Activated naive CD4-positive, alpha-beta T cell treated with Interleukin-2 at 50 U/mL for 16 hours (primary cell): Measurements from ENCODE around the gene NRF1.
A peak's percentile ranks its signal among the peaks of the same experiment; 100 is the strongest.
"Not testable (repeated sequence)": the region's sequence is repeated elsewhere in the genome, so short reads cannot be mapped to it uniquely, and the experiment has no call there.

Experiments used
- DNase-seq: peaks from one replicate; pipeline ENCODE4 v3.0.0-alpha.2; 2020

NRF1 gene

DNA sequence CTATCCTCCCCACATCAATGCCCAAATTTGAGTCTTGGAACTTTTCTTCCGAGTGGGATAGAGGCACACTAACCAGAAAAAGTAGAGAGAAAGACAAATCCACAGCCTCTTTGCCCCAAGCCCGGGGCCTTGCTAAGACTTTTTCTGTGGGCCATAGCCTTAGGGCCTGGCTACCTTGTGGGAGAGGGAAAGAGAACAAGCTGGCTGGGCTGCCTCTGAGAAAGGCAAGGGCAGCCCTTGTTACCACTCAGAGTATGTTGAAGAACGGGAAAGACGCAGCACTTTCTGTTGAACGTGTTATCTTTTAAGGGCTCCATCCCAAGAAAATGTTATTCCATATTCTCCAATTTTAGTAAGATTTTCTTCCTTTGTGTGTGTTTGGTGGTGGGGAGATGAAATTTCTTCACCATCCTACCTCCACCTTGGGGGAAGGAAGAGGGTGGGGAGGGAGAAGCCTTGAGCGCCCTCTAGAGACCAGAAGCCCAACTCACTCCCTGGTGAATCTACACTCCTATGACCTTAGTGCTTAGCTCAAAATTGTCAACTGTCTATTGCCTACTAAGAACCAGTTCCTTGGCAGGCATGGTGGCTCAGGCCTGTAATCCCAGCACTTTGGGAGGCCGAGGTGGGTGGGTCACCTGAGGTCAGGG, 3.9 kb upstream of the NRF1 start:
- DNase-seq, result peak; percentile 51

DNA sequence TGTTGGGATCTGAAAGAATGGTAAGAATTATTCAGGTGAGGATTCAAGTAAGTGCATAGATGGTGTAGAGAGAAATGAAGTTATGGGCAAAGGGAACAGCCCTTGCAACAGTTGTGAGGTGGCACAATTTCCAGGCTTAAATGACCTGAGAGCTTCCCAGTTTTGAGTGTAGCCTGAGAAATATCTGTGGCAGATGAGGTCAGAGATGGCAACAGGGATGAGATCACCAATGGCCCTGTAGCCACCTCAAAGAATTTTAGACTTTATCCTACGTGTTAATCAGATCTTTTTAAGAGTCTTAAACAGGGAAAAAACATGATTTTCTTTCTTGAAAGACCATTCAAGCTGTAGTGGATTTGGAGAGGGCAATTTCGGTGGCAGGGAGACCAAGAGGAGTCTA, 1.9 kb upstream of the NRF1 start:
- DNase-seq, result no peak

DNA sequence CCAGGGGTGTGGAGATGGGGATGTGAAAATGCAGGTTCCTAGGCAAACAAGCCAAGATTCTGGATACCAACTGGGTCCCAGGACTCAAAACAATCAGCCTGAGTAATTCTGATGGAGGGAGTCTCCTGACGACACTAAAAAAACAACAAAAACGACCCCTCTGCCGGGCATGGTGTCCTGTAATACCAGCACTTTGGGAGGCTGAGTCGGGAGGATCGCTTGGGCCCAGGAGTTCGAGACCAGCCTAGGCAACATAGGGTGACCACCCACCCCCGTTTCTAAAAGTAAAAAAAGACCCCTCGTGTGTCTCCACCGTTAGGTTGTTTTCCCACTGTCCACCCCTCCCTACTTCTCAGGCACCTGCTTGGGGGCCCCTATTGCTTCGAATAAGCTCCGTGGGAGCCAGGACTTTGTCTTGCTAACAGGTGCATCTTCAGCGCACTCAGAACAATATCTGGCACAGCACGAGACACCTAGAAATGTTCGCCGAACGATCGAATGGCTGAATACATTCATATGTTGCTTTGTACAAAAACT, 743 bp upstream of the NRF1 start:
- no peak for DNase-seq

DNA sequence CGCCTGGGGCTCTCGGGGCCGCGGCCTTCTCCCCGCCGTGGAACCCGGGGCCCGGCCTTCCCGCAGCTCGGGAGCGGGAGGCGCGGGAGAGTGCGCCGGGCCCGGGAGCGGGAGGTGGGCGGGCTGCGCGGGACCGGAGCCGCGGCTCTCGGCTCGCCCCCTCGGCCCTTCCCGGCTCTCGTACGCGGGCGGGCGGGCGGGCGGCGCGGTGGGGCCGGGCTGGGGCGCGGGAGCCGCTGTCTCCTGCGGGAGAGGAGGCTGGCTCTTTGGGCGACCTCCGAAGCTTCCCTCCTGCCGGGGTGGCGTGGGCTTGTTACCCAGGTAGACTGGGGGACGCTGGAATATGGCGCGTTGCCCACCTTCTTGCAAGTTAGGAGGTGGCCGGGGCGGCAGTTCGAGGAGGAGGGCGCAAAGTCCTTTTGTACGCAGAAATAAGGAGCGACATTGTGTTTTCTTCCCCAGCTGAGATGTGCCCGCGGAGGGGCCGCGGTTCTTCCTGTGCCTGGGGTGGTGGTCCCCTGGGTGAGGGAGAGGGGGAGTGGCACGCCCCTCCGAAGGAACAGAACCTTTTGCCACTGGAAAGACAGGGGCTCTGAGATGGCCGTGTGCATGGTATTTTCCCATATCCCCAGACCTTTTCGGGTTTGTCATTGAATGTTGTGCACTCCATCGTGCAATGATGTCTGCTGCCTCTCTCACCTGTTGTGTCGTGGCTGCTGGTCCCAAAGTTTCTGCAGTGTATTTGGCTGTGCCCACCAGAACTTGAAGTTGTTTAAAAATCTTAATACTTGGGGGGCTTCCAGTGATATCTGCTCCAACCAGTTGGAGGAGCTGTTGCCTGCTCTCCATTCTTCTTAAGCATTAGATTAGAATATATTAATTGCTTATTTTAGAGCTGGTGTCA, 844 bp downstream of the NRF1 start:
- peak; percentile 46 for DNase-seq

DNA sequence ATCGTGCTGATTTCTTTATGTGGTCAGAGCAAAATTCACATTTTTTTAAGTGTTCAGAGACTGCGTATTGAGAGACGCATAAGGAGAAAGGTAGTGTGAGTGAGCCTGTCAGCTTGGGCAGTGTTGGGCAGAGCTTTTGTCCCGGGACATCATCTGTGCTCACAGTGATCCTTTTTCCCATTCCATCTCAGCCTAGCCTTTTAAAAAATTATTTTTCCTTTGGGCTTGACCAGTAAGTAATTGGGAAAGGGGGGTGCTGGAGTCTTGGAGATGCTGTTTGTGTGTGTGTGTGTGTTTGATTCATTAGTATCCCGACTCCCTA, 1.5 kb downstream of the NRF1 start:
- no peak for DNase-seq

DNA sequence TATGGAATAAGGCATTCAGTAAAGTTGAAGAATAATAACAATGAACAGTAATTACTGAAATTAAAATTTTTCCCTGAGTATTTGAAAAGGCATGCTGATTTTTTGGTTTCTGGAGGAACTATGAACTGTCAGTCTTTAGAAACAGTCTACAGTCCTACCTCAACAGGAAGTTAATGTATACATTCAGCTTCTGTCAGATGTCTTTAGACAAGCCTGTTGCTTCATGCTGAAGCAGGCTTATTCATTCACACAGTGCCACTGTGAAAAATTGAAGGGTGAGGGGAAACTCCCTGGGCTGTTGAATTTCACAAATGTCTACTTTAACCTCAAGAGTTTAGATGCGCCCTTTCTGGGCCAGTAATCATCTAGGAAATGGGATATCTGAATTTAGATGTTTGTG, 3.5 kb downstream of the NRF1 start:
- DNase-seq, result no peak

DNA sequence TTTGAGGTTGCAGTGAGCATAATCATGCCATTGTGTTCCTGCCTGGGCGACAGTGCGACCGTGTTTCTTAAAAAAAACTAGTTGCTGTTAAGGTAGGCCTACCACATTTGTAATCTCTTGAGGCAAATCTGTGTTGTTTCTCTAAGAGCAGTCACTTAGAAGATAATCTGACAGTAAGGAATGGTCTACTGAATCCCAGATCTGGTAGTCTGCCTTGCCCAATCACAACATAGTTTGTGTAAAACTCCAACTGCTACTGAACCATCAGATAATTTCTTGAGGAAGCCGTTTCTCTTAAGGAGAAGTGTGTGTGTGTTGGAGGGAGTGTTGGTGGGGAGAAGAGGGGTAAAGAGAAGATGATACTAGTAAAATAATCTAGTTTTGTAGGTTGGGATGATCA, 5.0 kb downstream of the NRF1 start:
- no peak for DNase-seq

DNA sequence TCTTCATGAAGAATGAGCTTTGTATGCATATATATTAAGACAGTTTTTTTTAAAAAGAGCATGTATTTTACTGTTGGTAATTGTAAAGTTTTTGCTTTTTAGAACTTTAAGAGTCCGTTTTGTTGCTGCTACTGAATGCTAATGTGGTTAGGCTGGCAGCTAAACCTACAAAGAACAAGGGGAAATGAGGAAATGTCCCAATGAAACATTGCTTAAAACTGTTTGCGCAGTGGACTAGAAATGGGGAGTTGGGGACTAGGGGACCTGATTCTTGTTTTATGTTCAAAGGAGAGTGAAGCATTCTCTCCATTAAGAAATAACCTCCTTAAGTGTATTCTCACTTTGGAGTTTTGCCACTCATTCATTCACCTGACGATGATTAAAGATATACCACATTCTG, 5.7 kb downstream of the NRF1 start:
- DNase-seq, result no peak

DNA sequence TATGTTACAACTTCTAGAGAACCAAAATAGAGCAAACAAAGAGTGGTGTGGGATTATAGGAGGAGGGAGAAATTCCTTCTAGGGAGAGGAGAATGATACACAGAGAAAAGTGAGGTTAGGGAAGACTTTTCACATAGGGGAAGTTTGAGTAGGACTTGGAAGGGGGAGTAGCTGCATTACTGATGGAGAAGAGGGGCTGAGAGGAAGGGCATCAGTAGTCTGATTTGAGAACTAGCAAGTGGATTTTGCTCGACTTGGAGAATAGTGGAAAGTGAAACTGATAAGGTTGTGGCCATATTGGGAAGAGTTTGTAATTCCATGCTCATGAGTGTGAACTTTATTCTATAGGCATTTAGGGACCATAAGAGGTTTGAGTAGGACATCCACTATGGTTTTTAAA, 6.1 kb downstream of the NRF1 start:
- DNase-seq, result no peak

DNA sequence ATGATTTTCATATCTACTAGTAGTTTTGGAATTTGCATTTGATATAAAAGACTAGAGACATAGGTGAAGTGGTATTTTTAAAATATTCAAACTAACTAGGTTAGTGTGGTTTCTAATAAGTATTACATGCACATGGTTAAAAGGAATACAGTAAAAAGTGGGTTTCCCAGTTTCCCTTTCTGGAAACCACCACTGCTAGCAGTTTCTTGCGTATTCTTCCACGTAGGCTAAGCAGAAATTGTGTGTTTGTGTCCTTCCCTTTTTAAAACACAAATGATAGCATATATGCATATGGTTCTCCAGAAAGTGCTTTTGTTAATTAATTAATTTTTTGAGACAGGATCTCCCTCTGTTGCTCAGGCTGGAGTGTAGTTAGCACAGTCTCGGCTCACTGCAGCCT, 15.4 kb downstream of the NRF1 start:
- DNase-seq, result no peak

DNA sequence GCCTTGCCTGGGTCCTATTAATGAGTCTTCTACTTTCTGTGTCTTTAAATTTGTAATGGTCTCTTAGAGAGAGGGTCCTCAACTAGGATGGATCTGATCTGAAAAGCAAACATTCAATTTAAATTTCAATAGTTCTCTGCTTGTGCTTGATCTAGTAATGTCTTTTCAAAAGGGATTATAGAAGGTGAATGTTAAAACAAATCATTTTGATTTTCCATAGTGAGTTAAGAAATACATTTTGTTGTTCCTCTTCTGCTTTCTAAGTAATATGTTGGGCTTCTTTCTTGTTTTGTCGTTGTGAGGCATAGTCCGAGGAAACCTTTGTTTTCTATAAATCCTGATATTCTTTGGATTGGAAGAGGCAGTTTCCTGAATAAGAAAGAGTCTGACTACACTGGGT, 18.8 kb downstream of the NRF1 start:
- DNase-seq, result no peak

DNA sequence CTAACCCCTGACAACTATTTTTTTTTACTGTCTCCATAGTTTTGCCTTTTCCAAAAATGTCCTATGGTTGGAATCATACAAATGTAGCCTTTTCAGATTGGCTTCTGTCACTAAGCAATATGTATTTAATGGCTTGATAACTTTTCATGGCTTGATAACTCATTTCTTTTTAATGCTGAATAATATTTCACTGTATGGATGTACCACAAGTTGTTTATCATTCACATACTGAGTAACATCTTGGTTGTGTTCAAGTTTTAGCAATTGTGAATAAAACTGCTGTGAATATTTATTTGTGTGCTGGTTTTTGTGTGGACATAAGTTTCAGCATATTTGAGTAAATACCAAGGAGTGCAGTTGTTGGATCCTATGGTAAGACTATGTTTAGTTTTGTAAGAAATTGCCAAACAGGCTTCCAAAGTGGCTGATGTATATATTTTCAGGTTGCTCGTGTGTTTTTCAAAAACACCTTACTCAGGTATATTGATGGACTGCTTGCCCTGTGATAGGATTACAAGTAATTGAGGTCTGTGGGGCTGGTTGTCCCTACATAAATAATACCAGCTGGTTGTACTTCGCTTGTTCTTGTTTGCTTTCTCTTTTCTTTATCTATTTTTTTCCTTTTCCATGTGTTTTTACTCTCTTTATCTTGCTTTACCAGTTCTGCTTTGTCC, 23.0 kb downstream of the NRF1 start:
- DNase-seq, result no peak

DNA sequence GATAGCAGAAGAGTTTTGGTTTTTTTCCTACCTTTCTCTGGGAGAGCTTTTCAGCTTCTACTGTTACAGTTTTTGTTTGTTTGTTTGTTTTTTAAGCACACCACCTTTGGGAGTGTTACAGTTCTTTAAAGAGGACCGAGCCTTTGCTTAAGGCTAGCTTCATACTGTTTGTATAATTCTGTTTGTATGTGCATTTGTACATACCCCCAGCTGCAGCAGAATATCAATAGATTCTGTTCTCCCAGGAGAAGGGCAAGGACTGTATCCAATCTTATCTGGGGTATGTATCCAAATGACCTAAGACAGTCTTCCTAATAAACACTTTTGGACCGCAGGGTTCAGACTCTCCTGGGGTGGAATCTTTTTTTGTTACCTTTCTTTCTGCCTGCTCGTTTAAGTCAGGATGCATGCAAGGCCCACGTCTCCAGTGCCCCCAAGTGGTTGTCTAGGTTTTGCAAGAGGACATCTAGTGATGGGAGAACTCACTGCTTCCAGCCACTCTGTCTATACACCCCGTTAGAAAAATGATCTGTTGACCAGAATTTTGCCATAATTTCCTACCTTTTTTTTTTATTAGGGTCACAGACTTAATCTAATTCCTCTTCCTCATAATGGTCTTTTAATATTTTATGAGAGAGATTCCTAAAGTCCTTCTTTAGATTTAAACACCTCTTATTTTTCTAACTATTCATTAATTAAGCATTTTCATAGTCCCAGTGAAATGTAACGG, 23.9 kb downstream of the NRF1 start:
- peak; percentile 70 for DNase-seq

DNA sequence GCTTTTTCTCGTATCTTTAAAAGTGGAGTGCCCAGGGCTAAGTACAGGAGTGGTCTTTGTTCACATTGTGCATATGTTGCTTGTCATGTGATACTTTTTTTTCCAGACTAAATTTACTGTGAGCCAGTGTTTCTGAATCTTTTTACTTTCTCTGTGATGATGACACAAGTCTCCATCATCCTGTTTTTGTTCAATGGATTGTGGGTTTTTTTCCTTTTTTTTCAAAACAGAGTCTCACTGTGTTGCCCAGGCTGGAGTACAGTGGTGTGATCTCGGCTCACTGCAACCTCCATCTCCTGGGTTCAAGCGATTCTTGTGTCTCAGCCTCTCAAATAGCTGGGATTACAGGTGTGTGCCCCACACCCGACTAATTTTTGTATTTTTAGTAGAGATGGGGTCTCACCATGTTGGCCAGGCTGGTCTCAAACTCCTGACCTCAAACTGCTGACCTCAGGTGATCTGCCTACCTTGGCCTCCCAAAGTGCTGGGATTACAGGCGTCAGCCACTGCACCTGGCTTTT, 24.6 kb downstream of the NRF1 start:
- not testable (repeated sequence) for DNase-seq

DNA sequence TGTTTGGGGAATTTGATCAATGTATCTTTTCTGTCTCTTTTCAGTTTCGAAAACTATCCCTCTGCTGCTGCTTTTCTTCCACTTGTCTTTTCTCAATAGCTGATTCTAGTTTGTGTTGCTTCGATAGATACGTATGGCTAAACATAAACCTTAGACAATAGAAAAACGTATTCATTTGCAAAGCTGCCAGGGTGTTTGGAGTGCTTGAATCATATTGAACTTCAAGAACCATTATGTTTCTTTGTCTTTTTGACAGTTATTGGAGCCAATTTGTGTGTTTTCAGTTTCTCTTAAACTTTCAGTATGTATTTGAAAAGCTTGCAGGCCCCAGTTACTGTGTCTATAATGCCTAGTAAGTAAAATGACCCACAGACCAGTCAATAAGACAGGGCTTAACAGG, 25.1 kb downstream of the NRF1 start:
- DNase-seq, result no peak

DNA sequence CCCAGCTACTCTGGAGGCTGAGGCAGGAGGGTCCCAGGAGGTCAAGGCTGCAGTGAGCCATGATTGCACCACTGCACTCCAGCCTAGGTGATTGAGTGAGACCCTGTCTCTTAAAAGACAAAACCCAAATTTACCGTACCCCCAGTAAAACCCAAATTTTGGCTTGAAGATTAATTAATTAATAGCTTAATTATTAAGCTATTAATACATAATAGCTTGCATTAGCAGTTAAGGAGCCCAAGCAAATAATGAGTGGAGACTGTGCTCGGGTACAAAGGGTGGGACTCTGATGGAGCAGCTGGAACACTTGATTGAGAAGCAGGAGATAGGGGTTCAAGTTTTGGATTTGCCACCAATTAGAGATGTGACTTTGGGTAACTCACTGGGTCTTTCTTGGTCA, 28.9 kb downstream of the NRF1 start:
- no peak for DNase-seq

DNA sequence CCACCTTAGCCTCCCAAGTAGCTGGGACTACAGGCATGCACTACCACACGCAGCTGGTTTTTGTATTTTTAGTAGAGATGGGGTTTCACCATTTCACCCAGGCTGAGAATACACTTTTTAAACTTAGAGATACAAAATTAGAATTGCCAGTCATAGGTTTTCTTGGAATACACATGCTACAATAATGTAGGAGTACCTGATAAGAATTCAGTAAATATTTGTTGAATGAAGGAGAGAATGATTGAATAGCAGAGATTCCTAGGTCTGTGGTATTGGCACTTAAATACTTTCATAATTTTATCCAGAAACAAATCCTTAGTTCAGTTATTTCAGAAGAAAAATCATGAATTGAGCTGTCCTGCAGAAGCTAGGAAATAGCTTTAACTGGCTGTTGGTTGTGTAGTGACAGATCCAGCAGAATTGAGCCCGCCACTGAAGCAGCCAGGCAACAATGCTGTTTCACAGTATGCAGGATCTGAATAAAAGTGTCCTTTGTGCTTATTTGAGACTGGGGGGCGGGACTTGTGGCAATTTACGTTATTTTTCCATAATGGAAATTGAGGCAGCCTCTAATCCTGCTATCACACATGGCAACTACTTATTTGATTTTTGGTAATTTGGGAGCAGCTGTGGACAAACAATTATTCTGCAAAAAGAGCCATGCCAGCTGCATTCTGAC, 31.5 kb downstream of the NRF1 start:
- no peak for DNase-seq

DNA sequence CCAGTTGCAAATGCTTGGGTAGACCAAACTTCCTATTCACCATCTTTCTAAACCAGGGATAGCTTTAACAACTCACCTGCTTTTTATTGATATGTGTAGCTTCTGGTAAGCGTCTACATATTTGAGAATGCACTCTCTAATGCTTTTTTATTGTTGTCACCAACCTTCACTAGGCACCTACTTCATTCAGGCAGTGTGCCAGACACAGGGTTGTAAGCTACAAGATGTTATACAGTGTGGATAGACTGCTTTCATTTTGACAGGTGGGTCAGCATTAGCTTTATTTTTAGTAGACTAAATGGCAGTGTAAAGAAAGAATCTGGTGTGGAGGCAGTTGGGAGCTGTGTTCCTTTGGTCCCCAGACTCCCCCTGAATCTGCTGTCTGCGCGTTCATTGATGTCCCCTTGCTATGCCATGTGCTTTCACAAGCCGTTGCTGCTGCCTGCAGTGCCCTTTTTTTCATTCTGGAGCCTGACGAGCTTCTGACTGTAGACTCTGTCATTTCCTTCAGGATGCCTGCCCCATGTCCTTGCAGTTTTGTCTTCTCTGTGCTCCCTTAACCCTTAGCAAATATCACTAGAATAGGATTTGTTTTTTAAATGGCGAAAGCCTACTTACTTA, 32.1 kb downstream of the NRF1 start:
- DNase-seq, result no peak

DNA sequence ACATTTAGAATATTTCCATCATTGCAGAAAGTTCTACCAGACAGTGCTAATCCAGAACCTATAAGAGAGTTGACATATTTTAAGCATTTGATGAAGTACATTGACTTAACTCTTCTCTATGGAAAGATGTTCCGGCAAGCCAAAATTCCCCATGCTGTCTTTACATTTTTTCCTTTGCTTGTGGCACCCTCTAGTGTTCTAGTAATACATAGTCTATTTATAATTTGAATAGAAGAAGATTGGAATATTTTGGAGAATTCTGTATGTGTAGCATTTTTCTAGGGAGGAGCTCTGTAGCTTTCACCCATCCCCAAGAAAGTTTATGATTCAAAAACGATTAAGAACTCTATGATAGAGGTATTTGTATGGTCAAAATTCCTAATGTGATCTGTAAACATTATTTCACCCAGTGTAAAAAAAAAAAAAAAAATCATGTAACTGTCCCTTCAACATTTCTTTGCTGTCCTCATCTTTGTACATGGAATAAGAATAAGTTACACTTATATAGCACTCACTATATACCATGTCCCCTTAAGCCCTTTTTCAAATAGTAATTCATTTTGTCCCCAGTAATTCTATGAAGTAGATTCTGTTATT, 33.2 kb downstream of the NRF1 start:
- no peak for DNase-seq

DNA sequence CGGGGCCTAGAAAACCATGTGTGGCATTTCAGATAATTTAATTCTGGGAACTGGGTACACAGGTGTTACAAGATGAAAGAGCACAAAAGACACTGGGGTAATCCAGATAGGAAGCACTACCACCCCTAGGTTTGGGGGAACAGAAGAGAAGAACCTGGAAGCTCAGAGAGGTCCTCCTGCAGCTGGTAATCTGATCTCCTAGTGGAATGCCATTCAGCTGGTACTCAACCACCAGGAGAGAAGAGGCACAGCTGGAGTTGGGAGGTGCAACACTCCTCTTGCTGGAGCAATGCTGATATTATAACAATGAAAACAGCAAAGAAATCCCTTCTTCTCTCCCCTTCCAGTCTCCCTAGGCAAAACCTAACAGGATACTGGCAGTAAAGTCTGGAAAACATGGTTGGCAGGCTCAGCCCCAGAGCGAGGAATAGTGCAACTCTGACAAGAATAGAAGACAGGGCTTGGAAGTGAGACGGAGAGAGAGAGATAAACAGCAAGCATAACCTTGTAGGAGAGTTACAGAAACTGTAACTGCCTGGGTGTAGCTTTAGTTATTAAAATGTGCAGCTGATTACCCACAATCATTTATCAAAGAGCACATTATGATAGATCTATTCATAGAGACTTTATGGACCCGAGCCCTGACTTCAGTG, 35.0 kb downstream of the NRF1 start:
- DNase-seq, result no peak

DNA sequence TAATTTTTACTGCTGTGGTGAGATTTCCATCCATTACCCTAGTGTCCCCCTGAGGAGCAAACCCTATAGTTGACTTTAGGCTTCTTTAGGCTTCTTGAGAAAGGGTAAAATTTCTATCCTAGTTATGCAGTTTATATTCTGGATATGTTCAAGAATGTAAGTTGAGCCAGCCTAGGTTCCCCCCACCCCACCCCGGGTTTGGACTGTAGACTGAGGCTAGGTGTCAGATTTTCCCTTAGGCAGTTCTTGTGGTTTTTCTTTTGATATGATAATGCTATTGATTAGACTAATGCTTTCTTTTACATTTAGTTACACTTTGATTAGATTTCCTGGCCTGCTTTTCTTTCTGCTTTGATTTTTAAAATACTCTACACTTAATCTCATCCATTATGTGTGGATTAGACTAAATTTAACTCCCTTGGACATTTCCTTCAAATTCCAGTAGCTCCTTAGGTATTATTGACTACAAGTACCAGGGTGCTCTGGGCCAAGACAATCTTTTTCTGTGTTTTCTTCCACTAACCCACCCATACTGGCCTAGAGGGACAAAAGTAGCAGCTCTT, 37.7 kb downstream of the NRF1 start:
- no peak for DNase-seq
